Measurements from ENCODE around the gene SPRTN. TPM values are rescaled to one million over a fixed set of nuclear protein-coding genes. Genes with fewer than 3 reads are reported as not detected.

The SPRTN gene
- polyA plus RNA-seq, 1 of the 3 experiments (the other 2 are of a cell fraction), result 17.3 TPM

DNA sequence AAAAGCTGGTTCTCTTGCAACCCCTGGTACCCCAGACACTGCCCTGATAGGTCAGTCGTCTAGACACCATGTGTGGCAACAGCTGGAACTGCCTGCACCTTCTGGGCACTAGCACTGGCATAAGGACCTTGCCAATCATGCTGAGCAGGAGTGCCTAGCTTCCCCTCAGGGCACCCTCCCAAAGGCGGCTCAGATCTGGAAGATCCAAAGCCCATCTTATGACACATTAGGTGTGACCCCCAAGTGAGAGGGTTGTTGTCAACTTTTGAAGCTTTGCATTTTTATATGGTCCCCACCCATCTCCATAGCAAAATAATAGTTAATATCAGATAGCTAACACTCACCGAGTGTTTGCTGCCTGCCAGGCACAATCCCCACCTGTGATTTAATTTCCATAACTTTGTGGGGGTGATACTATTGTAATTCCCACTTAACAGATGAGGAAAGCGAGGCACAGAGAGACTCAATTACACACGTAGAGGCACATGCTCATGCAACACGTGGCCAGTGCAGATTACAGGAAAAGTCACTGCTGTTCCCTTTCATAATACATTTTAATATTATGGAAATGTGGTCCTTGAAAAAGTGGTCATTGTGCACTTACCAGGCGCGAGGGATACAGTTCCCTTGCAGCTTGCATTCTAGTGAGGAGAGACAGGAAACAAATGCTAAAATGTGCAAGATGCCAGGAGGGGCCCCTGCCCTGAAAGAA lies 26.2 kb upstream of the SPRTN start:
- DNase-seq, result no peak
- H3K4me2 ChIP-seq, result no peak overlapping the region
- no peak overlapping the region for H3K4me3 ChIP-seq (ENCODE audit: low read depth in 2 of 2, low read length in 1 of 2)
- TF ChIP-seq TEAD4 (IDR thresholded peaks at IDR 0.05; ENCODE audit: borderline replicate concordance, insufficient read depth), result no peak
- no peak for TF ChIP-seq TAF1 (IDR thresholded peaks at IDR 0.05; ENCODE audit: borderline replicate concordance, low read depth, low read length)
- TF ChIP-seq RAD21 (IDR thresholded peaks at IDR 0.05; ENCODE audit: low read length), result no peak
- TF ChIP-seq, protein P1, sequence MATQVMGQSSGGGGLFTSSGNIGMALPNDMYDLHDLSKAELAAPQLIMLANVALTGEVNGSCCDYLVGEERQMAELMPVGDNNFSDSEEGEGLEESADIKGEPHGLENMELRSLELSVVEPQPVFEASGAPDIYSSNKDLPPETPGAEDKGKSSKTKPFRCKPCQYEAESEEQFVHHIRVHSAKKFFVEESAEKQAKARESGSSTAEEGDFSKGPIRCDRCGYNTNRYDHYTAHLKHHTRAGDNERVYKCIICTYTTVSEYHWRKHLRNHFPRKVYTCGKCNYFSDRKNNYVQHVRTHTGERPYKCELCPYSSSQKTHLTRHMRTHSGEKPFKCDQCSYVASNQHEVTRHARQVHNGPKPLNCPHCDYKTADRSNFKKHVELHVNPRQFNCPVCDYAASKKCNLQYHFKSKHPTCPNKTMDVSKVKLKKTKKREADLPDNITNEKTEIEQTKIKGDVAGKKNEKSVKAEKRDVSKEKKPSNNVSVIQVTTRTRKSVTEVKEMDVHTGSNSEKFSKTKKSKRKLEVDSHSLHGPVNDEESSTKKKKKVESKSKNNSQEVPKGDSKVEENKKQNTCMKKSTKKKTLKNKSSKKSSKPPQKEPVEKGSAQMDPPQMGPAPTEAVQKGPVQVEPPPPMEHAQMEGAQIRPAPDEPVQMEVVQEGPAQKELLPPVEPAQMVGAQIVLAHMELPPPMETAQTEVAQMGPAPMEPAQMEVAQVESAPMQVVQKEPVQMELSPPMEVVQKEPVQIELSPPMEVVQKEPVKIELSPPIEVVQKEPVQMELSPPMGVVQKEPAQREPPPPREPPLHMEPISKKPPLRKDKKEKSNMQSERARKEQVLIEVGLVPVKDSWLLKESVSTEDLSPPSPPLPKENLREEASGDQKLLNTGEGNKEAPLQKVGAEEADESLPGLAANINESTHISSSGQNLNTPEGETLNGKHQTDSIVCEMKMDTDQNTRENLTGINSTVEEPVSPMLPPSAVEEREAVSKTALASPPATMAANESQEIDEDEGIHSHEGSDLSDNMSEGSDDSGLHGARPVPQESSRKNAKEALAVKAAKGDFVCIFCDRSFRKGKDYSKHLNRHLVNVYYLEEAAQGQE (IDR thresholded peaks at IDR 0.05; ENCODE audit: low read depth, low read length), result no peak
- TF ChIP-seq JUND (IDR thresholded peaks at IDR 0.05), result no peak
- TF ChIP-seq, protein P2, sequence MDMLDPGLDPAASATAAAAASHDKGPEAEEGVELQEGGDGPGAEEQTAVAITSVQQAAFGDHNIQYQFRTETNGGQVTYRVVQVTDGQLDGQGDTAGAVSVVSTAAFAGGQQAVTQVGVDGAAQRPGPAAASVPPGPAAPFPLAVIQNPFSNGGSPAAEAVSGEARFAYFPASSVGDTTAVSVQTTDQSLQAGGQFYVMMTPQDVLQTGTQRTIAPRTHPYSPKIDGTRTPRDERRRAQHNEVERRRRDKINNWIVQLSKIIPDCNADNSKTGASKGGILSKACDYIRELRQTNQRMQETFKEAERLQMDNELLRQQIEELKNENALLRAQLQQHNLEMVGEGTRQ (IDR thresholded peaks at IDR 0.05; ENCODE audit: borderline replicate concordance, low read depth, low read length), result no peak
- no peak for TF ChIP-seq NFIC (IDR thresholded peaks at IDR 0.05; ENCODE audit: borderline replicate concordance)
- TF ChIP-seq EP300 (IDR thresholded peaks at IDR 0.05; ENCODE audit: borderline replicate concordance in 1 of 2, low read depth in 1 of 2, low read length in 1 of 2), result no peak
- TF ChIP-seq FOXJ3 (CRISPR knock-in tag; IDR thresholded peaks at IDR 0.05), result no peak
- TF ChIP-seq, protein P3, sequence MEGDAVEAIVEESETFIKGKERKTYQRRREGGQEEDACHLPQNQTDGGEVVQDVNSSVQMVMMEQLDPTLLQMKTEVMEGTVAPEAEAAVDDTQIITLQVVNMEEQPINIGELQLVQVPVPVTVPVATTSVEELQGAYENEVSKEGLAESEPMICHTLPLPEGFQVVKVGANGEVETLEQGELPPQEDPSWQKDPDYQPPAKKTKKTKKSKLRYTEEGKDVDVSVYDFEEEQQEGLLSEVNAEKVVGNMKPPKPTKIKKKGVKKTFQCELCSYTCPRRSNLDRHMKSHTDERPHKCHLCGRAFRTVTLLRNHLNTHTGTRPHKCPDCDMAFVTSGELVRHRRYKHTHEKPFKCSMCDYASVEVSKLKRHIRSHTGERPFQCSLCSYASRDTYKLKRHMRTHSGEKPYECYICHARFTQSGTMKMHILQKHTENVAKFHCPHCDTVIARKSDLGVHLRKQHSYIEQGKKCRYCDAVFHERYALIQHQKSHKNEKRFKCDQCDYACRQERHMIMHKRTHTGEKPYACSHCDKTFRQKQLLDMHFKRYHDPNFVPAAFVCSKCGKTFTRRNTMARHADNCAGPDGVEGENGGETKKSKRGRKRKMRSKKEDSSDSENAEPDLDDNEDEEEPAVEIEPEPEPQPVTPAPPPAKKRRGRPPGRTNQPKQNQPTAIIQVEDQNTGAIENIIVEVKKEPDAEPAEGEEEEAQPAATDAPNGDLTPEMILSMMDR (IDR thresholded peaks at IDR 0.05), result no peak
- TF ChIP-seq, protein P4, sequence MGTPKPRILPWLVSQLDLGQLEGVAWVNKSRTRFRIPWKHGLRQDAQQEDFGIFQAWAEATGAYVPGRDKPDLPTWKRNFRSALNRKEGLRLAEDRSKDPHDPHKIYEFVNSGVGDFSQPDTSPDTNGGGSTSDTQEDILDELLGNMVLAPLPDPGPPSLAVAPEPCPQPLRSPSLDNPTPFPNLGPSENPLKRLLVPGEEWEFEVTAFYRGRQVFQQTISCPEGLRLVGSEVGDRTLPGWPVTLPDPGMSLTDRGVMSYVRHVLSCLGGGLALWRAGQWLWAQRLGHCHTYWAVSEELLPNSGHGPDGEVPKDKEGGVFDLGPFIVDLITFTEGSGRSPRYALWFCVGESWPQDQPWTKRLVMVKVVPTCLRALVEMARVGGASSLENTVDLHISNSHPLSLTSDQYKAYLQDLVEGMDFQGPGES (IDR thresholded peaks at IDR 0.05; ENCODE audit: low read depth, low read length), result no peak
- no peak for TF ChIP-seq TCF12 (IDR thresholded peaks at IDR 0.05)
- TF ChIP-seq YY1 (IDR thresholded peaks at IDR 0.05; ENCODE audit: low read depth), result no peak
- H3K9ac ChIP-seq, result no peak overlapping the region
- ChIA-PET POLR2A (no interaction called here), CTCF (no interaction called here)
- H3K9me3 ChIP-seq, result no peaks in the 10 kb centered on the region
- H3K27ac ChIP-seq (ENCODE audit: low read depth in 2 of 2, low read length in 1 of 2), result no peak overlapping the region
- H4K20me1 ChIP-seq (ENCODE audit: insufficient read depth), result no peaks in the 10 kb centered on the region
- no peaks in the 10 kb centered on the region for H3K36me3 ChIP-seq (replicated peaks in 1 of 2; ENCODE audit: control insufficient read depth in 1 of 2, insufficient read depth in 2 of 2, low read length in 1 of 2)
- no peaks in the 10 kb centered on the region for H3K79me2 ChIP-seq (ENCODE audit: insufficient read depth)
- no peak overlapping the region for H2AFZ ChIP-seq (ENCODE audit: low read depth)
- no peaks in the 10 kb centered on the region for H3K27me3 ChIP-seq (ENCODE audit: insufficient read depth)
- no peaks in the 10 kb centered on the region; a peak in 1 of 4 replicates for H3K4me1 ChIP-seq (ENCODE audit: control insufficient read depth in 1 of 2, insufficient read depth in 2 of 2, low read depth in 1 of 2, low read length in 1 of 2)
- no peaks in the 10 kb centered on the region for H3K9me2 ChIP-seq
- H3F3A ChIP-seq (replicated peaks; ENCODE audit: insufficient read depth), result no peaks in the 10 kb centered on the region
- WGBS (ENCODE audit: low lambda C conversion rate), result 46% methylated on average over 8 of the region's 8 CpGs
